Measurements from ENCODE around the gene SLC36A1. TPM values are rescaled to one million over a fixed set of nuclear protein-coding genes. Genes with fewer than 3 reads are reported as not detected.

Gene SLC36A1
- total and polyA plus RNA-seq, 11 donors, result 1.2 to 18.8 (median 2.8) TPM

- peaks cover 0 to 24% (median 3%) of the 10 kb centered on the region in 12 donors for H3K4me1 ChIP-seq
- no peaks in the 10 kb centered on the region for H3K9me3 ChIP-seq
- WGBS, 4 donors, result 81 to 92% (median 88%) methylated on average over 8 of the region's 8 CpGs
- no peaks in the 10 kb centered on the region for H3K27me3 ChIP-seq
- ATAC-seq (no peak), DNase-seq (no peak)
- no peaks in the 10 kb centered on the region for H3K36me3 ChIP-seq
- H3K4me3 ChIP-seq, result no peak overlapping the region
- intact Hi-C loops (cut with DNase I), result no loop called here
- H3K27ac ChIP-seq, result no peak overlapping the region
- TF ChIP-seq POLR2A (IDR thresholded peaks at IDR 0.05) (no peak), CTCF (IDR thresholded peaks at IDR 0.05) (no peak)
Observed at GRCh38 chr5:151451626-151452520, 4.5 kb downstream of the SLC36A1 start.

GRCh38 chr5:151454166-151454565 is 6.8 kb downstream of the SLC36A1 start:
- Histone ChIP-seq H3K4me1 (peaks cover 0 to 13% (median 0%) of the 10 kb centered on the region in 12 donors), H3K4me3 (no peak overlapping the region), H3K9me3 (no peaks in the 10 kb centered on the region), H3K36me3 (peaks cover 0 to 9% (median 0%) of the 10 kb centered on the region in 9 donors), H3K27me3 (no peaks in the 10 kb centered on the region), H3K27ac (no peak overlapping the region)
- no peak for DNase-seq
- TF ChIP-seq POLR2A (IDR thresholded peaks at IDR 0.05) (no peak), CTCF (IDR thresholded peaks at IDR 0.05) (no peak)
- intact Hi-C loops (cut with DNase I), result no loop called here
- peak in 3 of 4 donors; percentile 24 to 78 (median 47) for ATAC-seq
- WGBS, 4 donors, result 48 to 65% (median 57%) methylated on average over 2 of the region's 2 CpGs

GRCh38 chr5:151454889-151455288 is 7.5 kb downstream of the SLC36A1 start:
- H3K27ac ChIP-seq, result no peak overlapping the region
- 94 to 98% (median 97%) methylated on average over 3 of the region's 3 CpGs for WGBS, 4 donors
- H3K4me1 ChIP-seq, result peaks cover 0 to 6% (median 0%) of the 10 kb centered on the region in 12 donors
- DNase-seq, result no peak
- H3K27me3 ChIP-seq, result no peaks in the 10 kb centered on the region
- no peak for ATAC-seq
- no peaks in the 10 kb centered on the region for H3K9me3 ChIP-seq
- intact Hi-C loops (cut with DNase I), result no loop called here
- H3K4me3 ChIP-seq, result no peak overlapping the region
- TF ChIP-seq CTCF (IDR thresholded peaks at IDR 0.05) (no peak), POLR2A (IDR thresholded peaks at IDR 0.05) (no peak)
- peaks cover 0 to 16% (median 0%) of the 10 kb centered on the region in 9 donors for H3K36me3 ChIP-seq

GRCh38 chr5:151456321-151456940 is 9.0 kb downstream of the SLC36A1 start:
- intact Hi-C loops (cut with DNase I), result no loop called here

More at GRCh38 chr5:151456321-151456940, 9.0 kb downstream of the SLC36A1 start:
- ATAC-seq, result no peak
- H3K9me3 ChIP-seq, result no peaks in the 10 kb centered on the region
- no peak overlapping the region for H3K27ac ChIP-seq
- H3K36me3 ChIP-seq, result peaks cover 0 to 29% (median 0%) of the 10 kb centered on the region in 9 donors
- no peak for TF ChIP-seq CTCF (IDR thresholded peaks at IDR 0.05)
- TF ChIP-seq POLR2A (IDR thresholded peaks at IDR 0.05), result no peak
- H3K4me3 ChIP-seq, result no peak overlapping the region
- H3K4me1 ChIP-seq, result peaks cover 0 to 3% (median 0%) of the 10 kb centered on the region in 12 donors
- no peak for DNase-seq
- WGBS, 4 donors, result 69 to 73% (median 72%) methylated on average over 9 to 10 of the region's 10 CpGs
- H3K27me3 ChIP-seq, result no peaks in the 10 kb centered on the region

Measured in heart left ventricle (tissue), 16 donors.